Sciatic nerve (tissue), 2 donors: Measurements from ENCODE around the gene SH2B3. TPM values are rescaled to one million over a fixed set of nuclear protein-coding genes. Genes with fewer than 3 reads are reported as not detected.

Source experiments
- ATAC-seq: fragments of 200-7000 bp; cut with Tn5 transposase; one replicate; pipeline ENCODE4 v1.9.1; 2020; ENCODE audit warnings: mild to moderate bottlenecking, moderate library complexity
- DNase-seq: peaks from one replicate; pipeline ENCODE4 v3.0.0-alpha.2; 2020; ENCODE audit warnings: low spot score
- intact Hi-C: fragments of 100-400 bp; cut with DNase I; formaldehyde crosslinking; loops from one replicate; pipeline ENCODE4 v1.14.2; 2022
- total RNA-seq: library from RNA; stranded (reverse); fragmentation: NEBNext Ultra II Directional; extraction: Animal tissue kit (Norgen Biotek cat#: 25700); gene quantifications from one replicate; pipeline ENCODE4 v1.2.1, GENCODE V29; 2021
- donor health status: DM: no; HTN: no; CAD: no.
- donor health status: DM: no; HTN: no; CAD: no.

The SH2B3 gene
- total RNA-seq, 1 donor from 2014 or later: 27.5 TPM

DNA sequence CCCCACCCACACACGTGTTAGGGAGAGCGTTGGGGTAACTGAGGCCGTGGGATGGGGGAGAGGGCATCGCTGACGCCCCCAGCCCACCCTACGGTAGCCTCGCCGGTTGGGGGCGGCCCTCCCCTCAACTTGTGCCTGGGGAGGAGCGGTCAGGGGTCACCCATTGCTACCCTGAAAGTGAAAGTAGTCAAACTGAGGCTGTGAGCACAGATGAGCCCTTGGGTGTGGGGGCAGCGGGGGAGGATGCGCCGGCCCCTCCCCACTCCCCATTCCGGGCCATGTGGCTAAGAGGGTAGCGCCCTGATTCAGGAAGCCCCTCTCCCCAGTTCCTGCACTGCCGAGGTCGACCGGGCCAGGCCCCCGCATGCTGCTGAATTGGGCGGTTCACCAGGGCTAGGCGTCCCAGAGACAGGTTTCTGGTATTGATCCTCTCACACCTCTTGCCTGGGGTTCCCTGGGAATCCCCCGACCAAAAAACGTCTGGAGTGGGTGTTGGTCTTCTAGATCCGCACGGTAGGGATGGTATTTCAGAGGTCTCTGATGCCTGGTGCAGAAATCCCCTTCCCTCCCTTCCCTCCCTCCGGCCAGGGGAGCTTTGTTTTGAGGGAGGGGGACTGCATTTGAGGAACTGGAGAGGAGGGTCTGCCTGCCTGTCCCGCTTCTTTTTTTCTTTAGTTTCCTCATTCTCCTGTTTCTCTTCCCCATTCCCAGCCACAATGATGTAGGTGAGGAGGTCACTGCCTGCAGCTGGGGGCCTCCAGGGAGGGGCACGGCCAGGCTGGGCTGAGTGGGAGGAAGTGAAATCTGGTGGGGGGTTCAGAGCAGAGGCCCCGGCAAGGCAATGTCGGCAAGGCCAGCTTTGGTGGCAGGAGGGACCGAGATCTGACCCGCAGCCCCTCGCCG, 1.0 kb downstream of the SH2B3 start:
- intact Hi-C loops: no loop called here
- ATAC-seq (peak; percentile 18), DNase-seq (peak; percentile 74)

DNA sequence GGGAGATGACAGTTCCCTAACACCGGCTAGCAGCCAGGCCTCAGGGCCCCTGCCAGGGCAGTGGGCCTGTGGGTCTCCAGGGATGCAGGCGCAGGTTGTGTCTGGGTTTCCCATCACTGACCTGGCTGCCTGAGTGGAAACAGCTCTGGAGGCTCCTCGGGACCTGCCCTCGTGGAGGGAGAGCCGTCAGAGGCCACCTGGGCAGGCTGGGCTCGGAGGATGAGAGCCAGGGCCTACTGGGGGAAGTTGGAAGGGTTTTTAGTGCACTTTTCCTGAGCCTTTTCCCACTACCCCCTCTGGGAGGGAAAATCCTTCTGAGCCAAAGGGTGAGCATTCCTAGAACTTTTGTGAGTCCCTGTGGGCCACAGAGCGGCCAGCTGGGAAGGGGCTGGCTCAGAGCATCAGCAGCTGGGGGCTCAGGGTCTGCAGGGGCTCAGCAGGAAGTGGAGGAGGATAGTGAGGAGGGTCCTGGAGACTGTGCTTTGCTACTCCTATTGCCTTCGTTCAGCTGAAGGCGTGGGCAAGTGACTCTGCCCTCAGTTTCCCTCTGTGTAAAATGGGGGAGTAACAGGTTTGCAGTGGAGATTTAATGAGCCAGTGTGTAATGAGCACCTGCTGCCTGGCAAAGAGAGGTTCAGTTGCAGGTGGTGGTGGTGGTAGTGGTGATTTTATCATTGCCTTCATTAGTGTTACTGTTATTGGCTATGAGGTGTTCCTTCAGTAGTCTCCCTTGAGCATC, 1.8 kb downstream of the SH2B3 start:
- DNase-seq (no peak), ATAC-seq (no peak)
- intact Hi-C loops: no loop called here

DNA sequence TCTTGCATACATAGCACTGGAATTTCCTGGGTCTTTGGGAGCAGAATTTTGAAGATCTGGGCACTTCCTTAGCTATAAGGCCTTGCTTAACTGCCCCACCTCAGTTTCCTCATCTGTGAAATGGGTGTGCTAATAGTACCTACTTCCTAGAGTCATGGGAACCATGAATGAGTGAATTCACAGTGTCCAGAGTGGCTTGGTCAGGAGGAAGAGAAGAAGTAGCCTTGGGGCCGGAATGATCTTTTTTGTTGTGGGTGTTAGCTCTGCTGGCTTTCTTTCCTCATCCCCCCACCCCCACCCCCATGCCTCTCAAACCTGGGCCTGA, 2.4 kb downstream of the SH2B3 start:
- DNase-seq (no peak), ATAC-seq (no peak)
- intact Hi-C loops: no loop called here

DNA sequence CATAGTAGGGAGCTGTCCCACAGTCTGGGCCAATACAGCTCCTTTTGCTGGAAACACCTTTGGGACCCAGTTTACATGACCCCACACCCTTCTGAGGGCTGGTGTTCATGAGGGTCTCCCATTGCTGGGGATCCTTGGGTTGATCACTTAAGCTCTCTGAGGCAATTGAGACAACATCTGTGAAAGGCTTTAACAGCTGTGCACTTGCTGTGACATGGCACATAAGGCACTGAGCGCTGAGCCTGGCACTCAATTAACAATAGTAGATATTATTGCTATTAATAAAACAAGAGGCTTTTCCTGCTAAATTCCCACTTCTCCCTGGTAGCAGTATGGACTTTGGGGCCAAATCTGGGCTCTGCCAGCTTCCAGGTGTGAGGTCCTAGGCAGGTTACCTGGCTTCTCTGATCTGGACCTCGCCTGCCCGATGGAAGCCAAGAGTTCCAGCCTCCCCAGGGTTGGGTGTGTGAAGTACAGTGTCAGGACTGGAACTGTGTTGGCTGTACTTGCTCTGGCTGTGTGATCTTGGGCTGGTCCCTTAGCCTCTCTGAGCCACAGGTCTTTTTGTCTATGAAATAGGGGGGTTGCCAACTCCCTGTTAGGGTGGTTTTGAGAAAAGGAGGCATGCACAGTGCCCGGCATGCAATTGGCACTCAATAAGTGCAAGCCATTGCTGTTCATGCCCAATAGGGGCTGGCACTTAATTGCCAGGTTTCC, 3.1 kb downstream of the SH2B3 start:
- DNase-seq: no peak
- intact Hi-C loops: no loop called here
- no peak for ATAC-seq

DNA sequence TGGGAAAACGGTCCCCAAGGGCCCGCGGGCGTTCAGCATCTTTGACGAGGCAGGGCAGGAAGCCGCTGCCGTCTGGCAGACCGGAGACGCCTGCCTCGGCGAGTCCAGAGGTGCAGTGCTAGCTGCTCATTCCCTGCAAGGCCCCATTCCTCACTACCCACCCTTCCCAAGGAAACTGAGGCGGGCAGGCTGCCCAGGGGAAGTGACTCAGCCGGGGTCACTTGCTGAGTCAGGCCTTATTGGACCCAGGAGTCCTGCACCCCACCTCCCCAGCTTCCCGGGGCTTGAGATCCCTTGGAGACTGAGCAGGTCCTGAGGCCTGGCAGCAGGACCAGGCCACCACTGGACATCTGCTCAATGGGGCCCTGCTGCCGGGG, 3.7 kb downstream of the SH2B3 start:
- intact Hi-C loops: no loop called here
- ATAC-seq (no peak), DNase-seq (no peak)

DNA sequence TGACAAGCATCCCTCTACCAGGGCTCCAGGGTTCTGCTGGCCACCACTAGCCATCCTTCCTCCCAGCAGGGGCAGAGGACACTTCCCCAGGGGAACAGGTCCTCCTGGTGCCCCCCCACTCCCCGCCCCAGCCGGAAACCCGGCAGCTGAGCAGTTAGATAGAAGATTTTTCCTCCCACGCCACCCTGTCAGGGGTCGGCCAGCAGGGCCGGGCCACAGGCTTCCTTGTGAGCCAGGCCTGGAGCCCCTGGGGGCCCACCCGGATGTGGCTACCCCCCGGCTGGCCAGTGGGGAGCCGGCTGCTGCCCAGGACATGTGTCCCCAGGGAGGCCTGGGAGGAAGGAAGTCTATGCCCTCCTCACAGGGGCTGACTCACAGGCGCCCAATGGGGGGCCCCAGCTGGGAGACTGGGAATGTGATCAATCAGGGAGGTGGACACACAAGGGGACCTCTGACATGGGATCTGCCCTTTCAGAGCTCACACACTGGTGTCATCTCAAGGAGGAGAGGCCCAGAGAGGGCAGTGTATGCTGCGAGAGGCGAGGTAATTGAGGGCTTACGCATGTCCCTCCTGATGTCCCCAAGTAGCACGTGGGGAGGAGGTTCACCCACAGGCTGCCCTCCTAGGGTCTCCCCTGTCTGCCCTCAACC, 4.2 kb downstream of the SH2B3 start:
- DNase-seq (no peak), ATAC-seq (peak; percentile 7)
- intact Hi-C loops: no loop called here

DNA sequence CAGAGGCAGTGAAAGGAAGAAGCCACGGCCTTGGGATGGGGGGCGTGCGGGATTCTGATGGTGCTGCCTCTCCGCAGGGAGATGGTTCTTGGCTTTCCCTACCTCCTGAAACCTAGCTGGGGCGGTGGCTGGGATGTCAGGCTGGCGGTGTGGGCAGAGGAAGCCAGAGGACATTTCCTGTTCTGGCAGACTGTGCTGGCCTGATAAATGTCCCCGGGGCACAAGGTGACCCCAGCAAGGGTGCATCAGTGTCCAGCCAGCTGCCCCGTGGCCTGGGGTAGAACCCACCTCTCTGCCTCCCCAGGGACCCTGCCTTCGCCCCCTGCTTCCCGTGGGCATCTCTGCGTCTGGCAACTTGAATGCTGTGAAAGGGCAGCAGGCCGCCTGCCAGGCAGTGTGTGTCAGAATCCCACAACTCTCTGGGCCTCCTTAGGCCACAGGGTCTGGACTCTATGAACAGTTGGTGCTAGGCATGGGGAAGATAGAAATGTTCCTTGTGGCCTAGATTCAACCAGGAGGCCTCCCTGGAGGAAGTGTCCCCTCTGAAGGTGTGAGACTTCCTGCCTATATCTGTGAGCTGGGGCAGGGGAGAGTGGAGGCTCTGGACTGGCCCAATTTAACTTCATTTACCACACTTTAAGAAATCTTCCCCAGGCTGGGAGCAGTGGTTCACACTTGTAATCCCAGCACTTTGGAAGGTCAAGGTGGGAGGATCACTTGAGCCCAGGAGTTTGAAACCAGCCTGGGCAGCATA, 4.9 kb downstream of the SH2B3 start:
- no peak for ATAC-seq
- no peak for DNase-seq
- intact Hi-C loops: no loop called here

DNA sequence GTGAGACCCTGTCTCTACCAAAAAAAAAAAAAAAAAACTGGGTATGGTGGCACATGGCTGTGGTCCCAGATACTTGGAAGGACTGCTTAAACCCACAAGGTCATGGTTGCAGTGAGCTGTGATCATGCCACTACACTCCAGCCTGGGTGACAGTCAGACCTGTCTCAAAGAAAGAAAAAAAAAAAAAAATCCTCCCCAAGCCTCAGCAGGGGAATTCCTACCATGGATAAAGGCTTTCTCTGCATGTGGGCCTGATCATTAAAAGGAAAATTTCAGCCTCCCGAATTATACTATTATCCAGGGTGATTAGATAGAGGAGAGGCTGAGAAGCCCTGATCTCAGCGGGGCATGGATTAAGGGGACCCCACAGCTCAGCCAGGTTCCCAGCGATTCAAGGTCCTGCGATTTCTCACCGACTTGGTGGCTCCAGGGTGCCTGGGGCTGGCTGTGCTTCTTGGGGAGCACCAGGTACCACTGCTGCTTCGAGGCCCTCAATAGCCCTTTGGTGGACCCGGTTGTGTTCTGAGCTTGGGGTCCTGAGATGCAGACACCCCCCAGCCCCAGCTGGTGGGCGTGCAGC, 5.6 kb downstream of the SH2B3 start:
- intact Hi-C loops: no loop called here
- ATAC-seq (no peak), DNase-seq (no peak)

DNA sequence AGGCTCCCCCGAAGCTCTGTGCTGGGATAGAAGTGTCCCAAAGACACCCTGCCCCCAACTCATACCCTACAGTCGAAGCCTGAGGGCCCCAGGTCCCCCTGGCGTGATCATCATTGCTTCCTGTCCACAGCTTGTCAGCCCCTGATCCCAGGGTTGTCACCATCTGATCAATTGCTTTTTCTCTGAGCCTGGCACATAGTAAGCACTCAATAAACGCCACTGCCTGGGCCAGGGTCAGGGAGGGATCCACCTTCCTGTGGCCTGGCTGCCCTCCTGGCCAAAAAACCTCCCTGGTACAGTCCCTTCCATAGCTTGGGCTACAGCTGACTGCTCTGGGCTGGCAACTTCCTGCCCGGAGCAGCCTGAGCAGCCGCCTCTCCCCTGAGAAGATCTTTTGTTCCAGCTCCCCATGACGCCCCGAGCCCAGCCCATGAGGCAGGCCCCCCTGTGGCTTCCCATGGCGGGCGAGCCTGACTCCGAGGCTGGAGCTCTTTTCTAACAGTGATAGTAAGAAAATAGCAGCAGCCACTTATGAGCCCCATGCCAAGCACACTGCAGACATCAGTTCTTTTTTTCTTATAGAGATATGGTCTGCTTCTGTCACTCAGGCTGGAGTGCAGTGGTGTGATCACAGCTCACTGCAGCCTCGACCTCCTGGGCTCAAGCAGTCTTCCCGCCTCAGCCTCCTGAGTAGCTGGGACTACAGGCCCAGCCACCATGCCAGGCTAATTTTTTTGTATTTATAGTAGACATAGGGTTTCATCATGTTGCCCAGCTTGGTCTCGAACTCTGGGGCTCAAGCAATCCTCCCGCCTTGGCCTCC, 6.5 kb downstream of the SH2B3 start:
- intact Hi-C loops: no loop called here
- ATAC-seq: peak; percentile 32

DNA sequence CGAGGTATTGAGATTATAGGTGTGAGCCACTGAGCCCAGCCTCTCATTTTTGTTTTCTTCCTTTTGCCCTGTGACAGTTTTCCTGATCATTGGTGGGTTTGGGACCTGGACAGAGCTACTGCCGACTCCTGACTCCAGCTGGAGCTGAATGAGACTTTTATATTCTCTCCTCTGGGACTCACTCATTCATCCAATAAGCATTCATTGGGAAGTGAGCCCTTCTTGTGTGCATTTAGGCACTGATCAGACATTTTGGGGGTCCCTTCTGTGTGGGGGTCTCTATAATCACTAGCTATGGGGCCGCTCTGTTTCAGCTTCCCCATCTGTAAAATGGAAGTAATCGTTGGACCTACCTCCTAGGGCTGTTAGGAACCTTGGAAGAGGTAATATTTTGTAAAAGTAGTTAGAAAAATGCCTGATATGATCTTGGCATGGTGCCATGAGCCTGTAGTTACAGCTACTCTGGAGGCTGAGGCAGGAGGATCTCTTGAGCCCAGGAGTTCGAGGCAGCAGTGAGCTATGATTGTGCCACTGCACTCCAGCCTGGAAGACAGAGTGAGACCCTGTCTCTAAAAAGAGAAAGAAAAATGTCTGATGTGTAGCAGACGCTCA, 7.2 kb downstream of the SH2B3 start:
- ATAC-seq (no peak), DNase-seq (no peak)
- intact Hi-C loops: no loop called here

More for the DNA sequence above, 6.5 kb downstream of the SH2B3 start:
- no peak for DNase-seq

DNA sequence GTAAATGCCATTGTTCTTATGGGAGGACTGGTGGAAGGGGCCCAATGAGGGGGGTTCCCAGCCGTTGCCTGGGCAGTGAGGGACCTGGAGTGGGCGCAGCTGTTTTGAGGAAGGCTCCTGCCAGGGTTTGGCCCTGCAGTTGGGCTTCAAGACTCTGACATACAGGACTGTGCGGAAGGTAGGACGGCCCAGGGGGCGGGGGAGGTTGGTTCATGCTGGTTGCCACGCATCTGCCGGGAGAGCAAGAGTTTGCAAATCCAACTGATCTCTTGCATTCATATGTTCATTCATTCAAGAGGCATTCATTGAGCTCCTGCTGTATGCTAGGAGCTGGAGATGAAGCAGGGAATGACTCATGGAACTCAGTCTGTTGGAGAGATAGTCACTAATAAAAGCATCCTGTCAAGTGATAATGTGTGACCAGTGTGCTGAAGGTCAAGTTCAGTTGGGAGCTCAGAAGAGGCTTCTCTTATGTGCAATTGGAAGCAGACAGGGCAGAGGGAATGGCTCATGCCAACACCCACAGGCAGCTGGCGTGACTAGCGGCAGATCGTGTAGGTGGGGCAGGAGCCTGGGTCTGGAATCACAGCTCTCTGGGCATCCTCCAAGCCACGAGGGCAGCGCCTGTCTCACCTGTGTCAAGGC, 7.8 kb downstream of the SH2B3 start:
- ATAC-seq (no peak), DNase-seq (no peak)
- intact Hi-C loops: no loop called here

DNA sequence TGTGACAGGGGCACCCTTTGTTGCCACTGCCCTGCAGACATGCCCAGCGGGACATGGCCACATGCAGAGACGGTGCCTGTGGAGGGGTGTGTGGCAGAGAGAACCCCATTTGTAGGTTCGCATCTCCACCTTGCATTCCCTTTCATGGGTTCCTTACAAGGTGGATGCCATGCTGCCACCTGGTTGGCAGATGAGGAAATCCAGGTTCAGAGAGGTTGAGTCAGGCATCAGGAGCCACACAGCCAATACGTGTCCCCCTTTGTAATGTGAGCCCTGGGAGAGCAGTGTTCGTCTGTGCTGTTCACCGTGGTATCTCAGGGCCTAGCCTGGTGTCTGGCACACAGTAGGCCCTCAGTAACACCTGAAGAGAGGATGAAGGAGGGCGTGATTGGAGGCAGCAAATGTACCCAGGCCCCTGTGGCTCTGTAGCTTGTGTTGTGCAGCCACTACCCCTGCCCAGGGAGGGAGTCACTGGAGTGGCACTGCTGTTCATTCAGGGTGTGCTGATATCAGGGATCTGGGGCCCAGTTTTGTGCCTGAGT, 9.1 kb downstream of the SH2B3 start:
- intact Hi-C loops: no loop called here
- ATAC-seq (no peak), DNase-seq (no peak)

DNA sequence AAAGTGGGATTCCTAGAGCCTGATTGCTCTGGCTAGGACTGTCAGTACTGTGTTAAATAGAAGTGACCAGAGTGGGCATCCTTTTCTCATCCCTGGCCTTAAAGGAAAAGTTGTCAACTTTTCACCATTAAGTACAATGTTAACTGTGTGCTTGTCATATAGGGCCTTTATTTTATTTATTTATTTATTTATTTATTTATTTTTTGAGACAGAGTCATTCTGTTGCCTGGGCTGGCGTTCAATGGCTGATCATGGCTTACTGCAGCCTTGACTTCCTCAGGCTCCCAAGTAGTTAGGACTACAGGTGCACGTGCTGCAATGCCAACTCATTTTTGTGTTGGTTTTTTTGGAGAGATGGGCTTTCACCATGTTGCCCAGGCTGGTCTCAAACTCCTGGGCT, 11.6 kb downstream of the SH2B3 start:
- DNase-seq (no peak), ATAC-seq (no peak)
- intact Hi-C loops: no loop called here

DNA sequence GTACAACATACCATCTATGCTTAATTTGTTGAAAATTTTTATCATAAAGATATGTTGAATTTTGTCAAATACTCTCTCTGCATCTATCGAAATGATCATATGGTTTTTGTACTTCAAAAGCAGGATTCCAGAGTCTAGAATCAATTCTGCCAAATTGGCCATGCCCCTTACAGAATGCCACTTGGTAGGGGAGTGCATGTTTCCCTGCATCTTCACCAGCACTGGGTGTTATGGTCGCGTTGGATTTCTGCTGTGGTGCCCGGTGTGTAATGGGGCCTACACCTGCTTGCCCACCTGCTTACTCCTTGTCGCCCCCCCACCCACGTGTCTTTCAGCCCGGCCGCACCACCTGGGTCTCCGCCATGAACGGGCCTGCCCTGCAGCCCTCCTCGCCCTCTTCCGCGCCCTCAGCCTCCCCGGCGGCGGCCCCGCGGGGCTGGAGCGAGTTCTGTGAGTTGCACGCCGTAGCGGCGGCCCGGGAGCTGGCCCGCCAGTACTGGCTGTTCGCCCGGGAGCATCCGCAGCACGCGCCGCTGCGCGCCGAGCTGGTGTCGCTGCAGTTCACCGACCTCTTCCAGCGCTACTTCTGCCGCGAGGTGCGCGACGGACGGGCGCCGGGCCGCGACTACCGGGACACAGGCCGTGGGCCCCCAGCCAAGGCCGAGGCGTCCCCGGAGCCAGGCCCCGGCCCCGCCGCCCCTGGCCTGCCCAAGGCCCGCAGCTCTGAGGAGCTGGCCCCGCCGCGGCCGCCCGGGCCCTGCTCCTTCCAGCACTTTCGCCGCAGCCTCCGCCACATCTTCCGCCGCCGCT, 12.3 kb downstream of the SH2B3 start:
- DNase-seq: no peak
- intact Hi-C loops: no loop called here

DNA sequence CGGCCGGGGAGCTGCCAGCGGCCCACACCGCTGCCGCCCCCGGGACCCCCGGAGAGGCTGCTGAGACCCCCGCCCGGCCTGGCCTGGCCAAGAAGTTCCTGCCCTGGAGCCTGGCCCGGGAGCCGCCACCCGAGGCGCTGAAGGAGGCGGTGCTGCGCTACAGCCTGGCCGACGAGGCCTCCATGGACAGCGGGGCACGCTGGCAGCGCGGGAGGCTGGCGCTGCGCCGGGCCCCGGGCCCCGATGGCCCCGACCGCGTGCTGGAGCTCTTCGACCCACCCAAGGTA, 12.8 kb downstream of the SH2B3 start:
- DNase-seq: no peak
- intact Hi-C loops: no loop called here
- no peak for ATAC-seq

More for the DNA sequence above, 12.3 kb downstream of the SH2B3 start:
- ATAC-seq: no peak

DNA sequence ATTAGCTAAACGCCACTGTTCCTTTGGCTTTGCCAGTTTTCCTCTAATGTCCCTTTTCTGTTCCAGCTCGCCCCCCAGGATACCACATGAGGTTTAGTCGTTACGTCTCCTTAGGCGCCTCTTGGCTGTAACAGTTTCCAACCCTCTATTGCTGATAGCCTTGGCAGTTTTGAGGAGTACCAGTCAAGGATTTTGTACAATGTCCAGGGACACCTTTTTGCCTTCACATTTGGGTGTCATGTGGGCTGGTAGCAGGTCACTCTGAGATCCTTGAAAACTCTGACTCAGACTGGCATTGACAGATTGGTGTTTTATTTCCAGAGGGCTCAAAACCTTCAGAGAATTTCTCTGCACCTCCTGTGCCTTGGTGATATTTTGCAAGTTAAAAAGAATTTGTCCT, 14.1 kb downstream of the SH2B3 start:
- intact Hi-C loops: no loop called here
- ATAC-seq: no peak
- DNase-seq: no peak
